Central memory CD8-positive, alpha-beta T cell (primary cell): ENCODE data around the gene MMP21.

Source experiments
- ATAC-seq: fragments of 150-1000 bp; cut with Tn5 transposase; replicated peaks from 2 replicates; pipeline ENCODE4 v1.10.0; 2022; ENCODE audit warnings: mild to moderate bottlenecking, moderate FRiP score, moderate number of reproducible peaks; ENCODE audit not compliant: poor library complexity, severe bottlenecking; ENCODE audit errors: extremely low read depth
- DNase-seq, 2 donors: peaks; one replicate each; pipeline ENCODE4 v3.0.0; 2021; ENCODE audit warnings: low spot score in 2 of 2
- H3K27ac Mint-ChIP-seq: one replicate; pipeline ENCODE4 v1.8.0; 2022; ENCODE audit warnings: low read depth, mild to moderate bottlenecking, moderate library complexity, mixed read lengths
- H3K27me3 Mint-ChIP-seq: one replicate; pipeline ENCODE4 v1.8.0; 2022; ENCODE audit warnings: mixed read lengths
- H3K36me3 Mint-ChIP-seq: one replicate; pipeline ENCODE4 v1.8.0; 2022; ENCODE audit warnings: mild to moderate bottlenecking, moderate library complexity, mixed read lengths; ENCODE audit not compliant: insufficient read depth
- H3K4me1 Mint-ChIP-seq: one replicate; pipeline ENCODE4 v1.8.0; 2022; ENCODE audit warnings: mixed read lengths
- H3K4me3 Mint-ChIP-seq: one replicate; pipeline ENCODE4 v1.8.0; 2022; ENCODE audit warnings: mild to moderate bottlenecking, moderate library complexity, mixed read lengths
- H3K9me3 Mint-ChIP-seq: one replicate; pipeline ENCODE4 v1.8.0; 2022; ENCODE audit warnings: mixed read lengths

Gene MMP21

DNA sequence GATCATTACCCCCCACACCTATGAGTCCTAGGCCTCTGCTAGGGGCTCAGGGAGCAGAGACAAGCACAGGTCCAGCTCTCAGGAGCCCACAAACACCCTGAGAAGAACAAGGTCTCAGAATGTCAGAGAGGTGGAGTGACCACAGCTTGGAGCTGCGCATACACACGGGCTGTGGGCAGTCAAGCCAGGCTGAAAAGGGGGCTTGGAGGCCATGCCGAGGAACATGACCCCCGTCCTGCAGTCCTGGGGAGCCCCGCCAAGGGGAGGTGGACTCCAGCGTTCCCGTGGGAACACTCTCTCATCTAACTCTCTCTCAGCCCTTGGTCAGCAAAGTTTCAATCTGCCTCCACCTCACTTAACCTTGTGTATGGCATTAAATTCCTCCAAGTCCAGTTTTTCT lies 7.8 kb upstream of the MMP21 start:
- H3K4me3 Mint-ChIP-seq: no peak overlapping the region
- no peak for ATAC-seq
- no peaks in the 10 kb centered on the region for H3K9me3 Mint-ChIP-seq
- peaks cover 2% of the 10 kb centered on the region for H3K27me3 Mint-ChIP-seq
- DNase-seq: no peak
- H3K4me1 Mint-ChIP-seq: peaks cover 13% of the 10 kb centered on the region
- H3K27ac Mint-ChIP-seq: no peak overlapping the region
- H3K36me3 Mint-ChIP-seq: peaks cover 6% of the 10 kb centered on the region

DNA sequence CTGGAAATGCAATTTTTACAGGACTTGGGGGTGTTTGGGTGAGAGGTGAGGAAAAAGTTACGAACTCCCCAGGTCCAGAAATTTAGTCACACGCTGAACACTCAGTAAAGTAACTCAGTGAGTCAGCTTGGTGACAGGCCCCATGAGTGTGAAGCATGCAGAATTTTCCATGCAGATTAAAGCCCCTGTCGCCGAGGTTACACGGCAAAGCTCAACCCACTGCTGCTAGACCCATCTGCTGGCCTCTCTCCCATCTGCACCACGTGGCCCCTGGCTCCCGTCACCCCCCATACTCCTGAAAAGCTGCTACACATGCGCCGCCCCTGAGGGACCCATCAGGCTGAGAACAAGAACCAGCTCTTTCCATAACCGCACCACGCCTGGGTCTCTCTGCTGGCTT lies 7.0 kb upstream of the MMP21 start:
- Mint-ChIP-seq H3K4me1 (peaks cover 5% of the 10 kb centered on the region), H3K36me3 (peaks cover 3% of the 10 kb centered on the region)

DNA sequence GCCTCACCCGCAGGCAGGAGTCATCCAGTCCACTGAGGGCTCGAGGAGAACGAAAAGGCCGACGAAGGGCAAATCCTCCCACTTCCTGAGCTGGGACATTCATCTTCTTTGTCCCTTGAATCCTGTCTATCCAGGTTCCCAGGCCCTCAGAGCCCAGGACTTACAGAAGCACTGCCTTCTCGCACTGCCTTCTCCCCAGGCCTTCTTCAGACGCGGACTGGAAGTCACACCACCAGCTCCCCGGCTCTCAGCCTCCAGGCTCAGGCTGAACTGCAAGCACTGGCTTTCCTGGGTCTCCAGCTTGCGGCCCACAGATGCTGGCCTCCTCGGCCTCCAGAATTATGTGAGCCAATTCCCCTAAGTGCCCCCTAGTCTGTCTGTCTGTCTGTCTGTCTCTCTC lies 6.4 kb upstream of the MMP21 start:
- ATAC-seq: no peak
- Mint-ChIP-seq H3K36me3 (peaks cover 3% of the 10 kb centered on the region), H3K4me1 (peaks cover under 1% of the 10 kb centered on the region), H3K27ac (no peak overlapping the region), H3K9me3 (no peaks in the 10 kb centered on the region), H3K4me3 (no peak overlapping the region), H3K27me3 (peaks cover 14% of the 10 kb centered on the region)
- DNase-seq: no peak

More for the DNA sequence above, 7.0 kb upstream of the MMP21 start:
- Mint-ChIP-seq H3K9me3 (no peaks in the 10 kb centered on the region), H3K27ac (no peak overlapping the region), H3K4me3 (no peak overlapping the region), H3K27me3 (peaks cover 10% of the 10 kb centered on the region)
- ATAC-seq (no peak), DNase-seq (no peak)

DNA sequence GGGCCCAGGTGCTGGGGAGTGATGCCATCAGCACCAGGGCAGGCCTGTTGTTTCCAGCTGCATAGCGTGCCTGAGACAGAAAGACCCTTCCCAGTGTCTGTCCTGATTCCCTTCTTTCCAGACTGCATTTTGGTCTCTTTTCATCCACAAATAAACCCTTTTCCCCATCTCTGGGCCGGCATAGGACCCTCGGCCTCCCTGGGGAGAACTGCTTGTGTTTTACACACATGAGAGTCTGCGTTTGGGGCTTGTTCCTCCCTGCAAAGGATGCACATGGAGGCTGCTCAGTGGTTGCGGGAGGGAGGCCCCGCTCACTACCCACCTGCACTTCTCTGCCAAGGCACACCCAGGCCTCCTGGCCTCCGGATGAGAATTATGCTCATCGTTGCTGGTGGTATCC lies 5.8 kb upstream of the MMP21 start:
- H3K27me3 Mint-ChIP-seq: peaks cover 14% of the 10 kb centered on the region
- H3K4me1 Mint-ChIP-seq: no peaks in the 10 kb centered on the region
- H3K4me3 Mint-ChIP-seq: no peak overlapping the region
- no peak for ATAC-seq
- H3K27ac Mint-ChIP-seq: no peak overlapping the region
- H3K9me3 Mint-ChIP-seq: no peaks in the 10 kb centered on the region
- H3K36me3 Mint-ChIP-seq: peaks cover 3% of the 10 kb centered on the region
- DNase-seq: no peak

DNA sequence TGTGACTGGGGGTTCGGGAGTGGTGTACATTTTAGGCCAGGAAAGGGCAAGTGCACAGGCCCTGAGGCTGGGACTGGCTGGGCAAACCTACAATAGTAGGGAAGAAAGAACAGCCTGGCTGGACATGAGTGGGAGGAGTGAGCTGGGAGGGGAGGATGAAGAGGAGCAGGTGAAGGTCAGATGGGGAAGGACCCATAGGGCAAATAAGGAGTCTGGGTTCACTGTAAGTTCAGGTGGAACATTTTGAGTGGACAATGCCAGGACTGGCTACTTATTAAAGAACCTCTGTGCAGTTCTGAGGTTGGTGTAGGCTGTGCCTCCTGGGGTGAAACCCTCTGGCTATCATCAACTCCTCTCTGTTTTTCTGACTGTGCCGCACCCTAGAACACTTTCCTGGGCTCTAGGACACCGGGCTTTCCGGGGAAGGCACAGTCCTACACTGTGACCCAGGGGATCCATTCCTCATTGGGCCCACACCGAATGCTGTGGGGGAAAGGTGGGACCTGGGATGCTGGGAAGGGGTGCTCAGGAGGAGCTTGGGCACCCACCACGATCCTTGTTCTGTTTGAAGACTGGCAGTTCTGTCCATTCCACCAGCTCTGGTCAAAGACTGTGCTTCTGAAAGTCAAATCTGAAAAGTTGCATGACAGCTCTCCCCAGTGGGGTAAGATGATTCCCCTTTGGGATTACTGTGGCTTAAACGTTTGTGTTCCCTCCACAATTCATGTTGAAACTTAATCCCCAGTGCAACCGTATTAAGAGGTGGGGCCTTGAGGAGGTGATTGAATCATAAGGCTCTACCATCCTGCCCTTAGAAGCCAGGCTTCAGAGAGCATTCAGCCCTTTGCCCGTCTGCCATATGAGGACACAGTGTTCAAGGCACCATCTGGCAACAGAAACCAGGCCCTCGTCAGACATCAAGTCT lies 4.0 kb upstream of the MMP21 start:
- peaks cover 14% of the 10 kb centered on the region for H3K27me3 Mint-ChIP-seq
- H3K9me3 Mint-ChIP-seq: no peaks in the 10 kb centered on the region
- no peak overlapping the region for H3K4me3 Mint-ChIP-seq
- no peaks in the 10 kb centered on the region for H3K4me1 Mint-ChIP-seq
- H3K27ac Mint-ChIP-seq: no peak overlapping the region
- no peak for ATAC-seq
- DNase-seq: no peak
- H3K36me3 Mint-ChIP-seq: no peaks in the 10 kb centered on the region

DNA sequence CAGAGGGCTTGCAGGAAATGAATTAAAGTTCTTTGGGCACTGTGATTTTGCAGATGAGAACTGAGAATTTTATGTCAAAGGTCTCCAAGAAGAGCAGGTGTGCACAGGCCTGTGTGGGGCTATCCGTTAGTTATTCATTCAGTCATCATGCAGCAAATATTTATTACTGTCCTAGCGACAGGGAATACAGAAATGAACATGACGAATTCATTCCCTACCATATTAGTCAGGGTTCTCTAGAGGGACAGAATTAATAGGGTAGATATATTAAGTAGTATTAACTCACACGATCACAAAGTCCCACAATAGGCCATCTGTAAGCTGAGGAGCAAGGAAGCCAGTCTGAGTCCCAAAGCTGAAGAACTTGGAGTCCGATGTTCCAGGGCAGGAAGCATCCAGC lies 2.9 kb upstream of the MMP21 start:
- no peaks in the 10 kb centered on the region for H3K4me1 Mint-ChIP-seq
- H3K27me3 Mint-ChIP-seq: peaks cover 14% of the 10 kb centered on the region
- no peak overlapping the region for H3K27ac Mint-ChIP-seq

DNA sequence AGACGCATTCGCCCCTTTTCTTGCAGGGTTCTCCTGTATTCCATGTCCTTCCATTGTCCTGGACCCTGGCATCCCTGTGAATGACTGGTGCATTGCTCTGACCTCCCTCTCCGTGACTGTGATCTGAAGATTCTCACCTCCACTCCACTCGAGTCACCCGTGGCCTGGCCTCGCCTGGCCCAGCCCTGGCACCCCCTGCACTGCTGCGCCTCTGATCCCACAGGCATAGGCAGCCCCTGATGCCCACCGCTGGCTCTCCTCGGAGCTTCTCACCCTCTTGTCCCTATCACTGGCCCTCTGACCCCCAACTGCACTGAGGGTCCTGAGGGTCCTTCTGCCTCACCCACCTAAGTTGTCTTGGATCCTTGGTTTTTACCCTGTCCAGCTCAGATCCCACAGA lies 2.2 kb upstream of the MMP21 start:
- H3K4me3 Mint-ChIP-seq: no peak overlapping the region
- no peak for ATAC-seq
- no peaks in the 10 kb centered on the region for H3K9me3 Mint-ChIP-seq
- H3K4me1 Mint-ChIP-seq: no peaks in the 10 kb centered on the region
- H3K36me3 Mint-ChIP-seq: no peaks in the 10 kb centered on the region
- H3K27ac Mint-ChIP-seq: no peak overlapping the region
- DNase-seq: no peak
- H3K27me3 Mint-ChIP-seq: peaks cover 14% of the 10 kb centered on the region

More for the DNA sequence above, 2.9 kb upstream of the MMP21 start:
- no peaks in the 10 kb centered on the region for H3K9me3 Mint-ChIP-seq
- no peak overlapping the region for H3K4me3 Mint-ChIP-seq
- H3K36me3 Mint-ChIP-seq: no peaks in the 10 kb centered on the region
- no peak for DNase-seq
- ATAC-seq: no peak

DNA sequence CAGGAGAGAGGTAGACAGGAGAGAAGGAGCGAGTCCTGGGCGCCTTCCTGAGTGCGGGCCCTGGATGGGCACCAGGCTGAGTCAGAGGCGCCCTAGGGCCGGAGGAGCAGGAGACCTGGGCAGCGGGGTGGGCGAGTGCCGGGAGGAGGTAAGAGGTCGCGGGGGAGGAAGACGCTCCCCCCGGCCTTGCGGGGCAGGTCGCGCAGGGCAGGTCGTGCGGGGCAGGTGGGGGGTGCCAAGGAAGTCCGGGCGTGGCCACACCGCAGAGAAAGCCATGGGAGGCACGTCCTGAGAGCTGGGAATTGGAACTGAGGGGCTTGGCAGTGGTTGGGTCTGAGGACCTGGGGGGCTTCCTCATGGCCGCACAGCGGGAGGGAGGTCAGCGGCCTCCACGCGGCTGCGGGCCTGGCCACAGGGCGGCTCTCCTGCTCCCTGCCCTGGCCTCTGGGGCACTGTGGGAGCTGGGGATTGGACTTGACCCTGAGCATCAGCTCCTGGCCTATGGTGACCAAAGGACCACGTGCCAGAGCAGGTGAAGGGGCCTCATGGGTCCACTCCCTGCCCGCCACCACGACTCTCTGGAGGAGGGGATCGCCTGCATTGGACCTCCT lies 935 bp downstream of the MMP21 start:
- DNase-seq (no peak), ATAC-seq (no peak)
- H3K4me3 Mint-ChIP-seq: no peak overlapping the region
- no peaks in the 10 kb centered on the region for H3K4me1 Mint-ChIP-seq
- H3K36me3 Mint-ChIP-seq: peaks cover 2% of the 10 kb centered on the region
- H3K27me3 Mint-ChIP-seq: peaks cover 14% of the 10 kb centered on the region
- no peaks in the 10 kb centered on the region for H3K9me3 Mint-ChIP-seq
- H3K27ac Mint-ChIP-seq: no peak overlapping the region

DNA sequence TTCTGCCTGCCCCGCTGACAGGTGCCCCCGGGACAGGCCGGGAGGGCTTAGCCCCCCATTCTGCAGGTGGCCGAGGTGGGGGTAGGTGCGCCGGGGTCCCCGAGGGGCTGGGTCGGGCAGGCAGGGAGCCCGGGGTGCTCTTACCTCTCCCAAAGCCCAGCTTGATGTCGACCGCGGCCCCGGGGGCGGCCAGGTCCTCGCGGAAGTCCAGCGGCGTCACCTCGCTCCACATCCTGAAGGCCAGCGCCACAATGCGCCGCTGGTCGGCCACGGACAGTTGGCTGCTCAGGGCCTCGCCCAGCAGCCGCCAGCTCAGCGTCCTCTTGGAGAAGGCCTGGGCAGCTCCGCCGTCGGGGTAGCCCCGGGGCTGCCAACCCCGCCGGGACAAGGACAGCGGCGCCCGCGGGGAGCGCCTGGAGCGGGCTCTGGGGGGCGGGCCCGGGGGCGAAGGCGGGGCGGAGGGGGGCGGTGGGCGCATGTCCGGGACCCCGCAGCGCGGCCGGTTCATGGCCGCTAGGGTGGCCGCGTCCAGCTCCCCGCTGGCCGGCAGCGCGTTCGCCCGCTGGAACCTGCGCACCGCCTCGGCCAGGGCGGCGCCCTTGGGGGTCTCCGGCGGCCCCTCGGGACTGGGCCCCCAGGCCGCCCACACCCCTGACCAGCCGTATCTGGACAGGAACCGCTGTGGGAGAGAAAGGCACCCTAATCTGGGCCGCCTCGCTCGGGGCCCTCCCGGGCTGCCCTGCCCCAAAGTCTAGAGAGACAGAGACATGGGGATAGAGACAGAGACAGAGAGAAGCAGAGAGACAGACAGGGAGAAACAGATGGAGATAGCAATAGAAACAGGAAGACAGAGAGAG lies 1.7 kb downstream of the MMP21 start:
- Mint-ChIP-seq H3K27me3 (peaks cover 14% of the 10 kb centered on the region), H3K4me1 (no peaks in the 10 kb centered on the region), H3K4me3 (no peak overlapping the region), H3K27ac (no peak overlapping the region), H3K9me3 (no peaks in the 10 kb centered on the region), H3K36me3 (peaks cover 2% of the 10 kb centered on the region)
- ATAC-seq (no peak), DNase-seq (no peak)

DNA sequence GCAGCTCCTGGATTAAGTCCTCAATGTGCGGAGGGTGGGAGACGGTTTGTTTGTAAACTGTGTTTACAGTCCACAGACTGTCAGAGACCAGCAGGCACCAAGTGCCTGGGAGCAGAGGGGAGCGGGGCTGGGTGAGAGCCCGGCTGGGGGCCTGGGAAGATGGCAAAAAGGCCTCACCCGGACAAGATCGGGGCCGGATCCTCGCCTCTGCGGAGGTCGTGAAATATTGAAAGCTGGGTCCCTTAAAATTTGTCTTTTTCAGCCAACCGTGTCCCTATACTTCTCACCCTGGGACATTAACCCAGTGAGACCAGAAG lies 2.8 kb downstream of the MMP21 start:
- H3K27me3 Mint-ChIP-seq: peaks cover 7% of the 10 kb centered on the region
- no peaks in the 10 kb centered on the region for H3K9me3 Mint-ChIP-seq
- no peak for ATAC-seq
- H3K36me3 Mint-ChIP-seq: peaks cover 6% of the 10 kb centered on the region
- H3K4me1 Mint-ChIP-seq: no peaks in the 10 kb centered on the region
- no peak for DNase-seq
- H3K4me3 Mint-ChIP-seq: no peak overlapping the region
- no peak overlapping the region for H3K27ac Mint-ChIP-seq

DNA sequence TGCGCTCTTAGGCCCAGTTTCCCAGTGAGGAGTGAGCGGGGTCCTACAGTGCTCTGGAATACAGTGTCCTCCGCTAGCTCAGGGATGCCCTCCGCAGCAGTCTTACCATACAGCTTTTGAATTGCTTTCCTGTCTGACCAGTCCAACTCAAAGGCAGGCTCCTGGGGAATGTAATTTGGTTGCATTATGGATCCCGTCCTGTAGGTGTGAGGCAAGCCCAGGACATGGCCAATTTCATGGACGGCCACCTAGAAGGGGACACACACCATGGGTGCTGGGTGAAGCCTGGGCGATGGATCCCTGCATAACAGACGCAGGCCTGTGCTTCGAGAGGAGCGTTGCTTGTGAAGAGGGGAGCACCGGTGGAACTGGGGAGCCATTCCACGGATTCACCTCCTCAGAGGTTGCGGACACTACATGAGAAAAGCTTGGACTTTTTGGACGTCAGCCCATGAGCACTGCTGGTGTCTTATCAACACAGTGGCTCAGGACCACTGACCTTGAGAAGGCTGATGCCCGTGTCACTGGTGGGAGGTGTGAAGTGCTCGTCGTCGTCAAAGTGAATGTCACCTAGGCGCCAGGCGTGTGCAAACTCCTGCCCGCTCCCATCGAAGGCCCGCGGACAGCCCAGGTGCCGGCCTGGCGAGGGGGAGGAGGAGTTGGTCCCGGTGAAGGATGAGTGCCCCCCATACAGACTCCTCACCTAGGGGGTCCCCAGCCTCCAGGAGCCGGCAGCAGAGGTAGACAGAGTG lies 3.3 kb downstream of the MMP21 start:
- ATAC-seq: no peak
- no peak overlapping the region for H3K27ac Mint-ChIP-seq
- no peaks in the 10 kb centered on the region for H3K4me1 Mint-ChIP-seq
- no peak overlapping the region for H3K4me3 Mint-ChIP-seq
- peaks cover 6% of the 10 kb centered on the region for H3K36me3 Mint-ChIP-seq
- no peaks in the 10 kb centered on the region for H3K9me3 Mint-ChIP-seq
- no peak for DNase-seq
- peaks cover 1% of the 10 kb centered on the region for H3K27me3 Mint-ChIP-seq

DNA sequence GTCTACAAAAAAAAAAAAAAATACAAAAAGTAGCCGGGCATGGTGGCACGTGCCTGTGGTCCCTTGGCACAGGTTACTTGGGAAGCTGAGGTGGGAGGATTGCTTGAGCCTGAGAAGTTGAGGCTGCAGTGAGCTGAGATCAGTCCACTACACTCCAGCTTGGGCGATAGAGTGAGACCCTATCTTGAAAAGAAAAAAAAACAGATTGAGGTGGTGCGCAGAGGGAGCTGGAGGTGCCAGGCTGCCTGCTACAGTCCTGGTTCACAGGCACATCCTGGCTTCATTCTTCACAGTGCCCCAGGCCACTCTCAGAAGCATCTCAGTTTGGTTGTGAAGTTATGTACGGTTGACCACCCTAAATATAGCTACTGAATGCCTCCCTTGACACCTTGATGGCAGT lies 4.8 kb downstream of the MMP21 start:
- ATAC-seq (no peak), DNase-seq (no peak)
- Mint-ChIP-seq H3K4me3 (no peak overlapping the region), H3K9me3 (no peaks in the 10 kb centered on the region), H3K27ac (no peak overlapping the region), H3K36me3 (peaks cover 10% of the 10 kb centered on the region), H3K4me1 (no peaks in the 10 kb centered on the region), H3K27me3 (no peaks in the 10 kb centered on the region)
